GM12878 (cell line): ENCODE results near the gene OVCA2. TPM values are rescaled to one million over a fixed set of nuclear protein-coding genes. Genes with fewer than 3 reads are reported as not detected.

Source experiments
- ATAC-seq: fragments of 200-7000 bp; cut with Tn5 transposase; 3 replicates; pipeline ENCODE4 v1.9.1; 2020; ENCODE audit warnings: mild to moderate bottlenecking, moderate library complexity
- BruUV-seq: library from RNA; stranded (reverse); fragments of 400-500 nt; replicated peaks from 2 replicates; lab custom pipeline; 2021; lab: Mats Ljungman, UMichigan
- CTCF ChIA-PET: fragments of 300-600 bp; sonication (Branson Sonifier 250); formaldehyde crosslinking; extraction: SDS; loops from one replicate; lab custom pipeline; 2021; ENCODE audit warnings: inconsistent platforms; lab: Yijun Ruan, JAX
- POLR2A ChIA-PET: fragments of 350-600 bp; formaldehyde crosslinking; extraction: SDS; loops from one replicate; lab custom pipeline; 2021; ENCODE audit warnings: inconsistent platforms; lab: Charles Lee
- RAD21 ChIA-PET: fragments of 300-600 bp; sonication (Branson Sonifier 250); formaldehyde crosslinking; loops from one replicate; lab custom pipeline; 2023; ENCODE audit warnings: antibody characterized with exemption; ENCODE audit not compliant: unreplicated experiment; lab: Charles Lee
- SMC1A ChIA-PET: fragments of 300-600 bp; sonication (Branson Sonifier 250); formaldehyde crosslinking; loops from one replicate; lab custom pipeline; 2023; ENCODE audit not compliant: unreplicated experiment, uncharacterized antibody; lab: Charles Lee
- DNase-seq: peaks from one replicate; pipeline ENCODE4 v3.0.0-alpha.2; 2011; ENCODE audit warnings: low read depth, low spot score
- FAIRE-seq: peaks from 3 replicates; lab custom pipeline; 2011; peaks lifted over from hg19 to GRCh38; lab: Jason Lieb, UNC
- H2AFZ ChIP-seq: 2 replicates; pipeline ENCODE4 v1.6.0; 2011; ENCODE audit warnings: low read depth, low read length, control low read depth; ENCODE audit not compliant: control insufficient read depth
- H3K27ac ChIP-seq: 2 replicates; pipeline ENCODE4 v1.5.1; 2011; ENCODE audit warnings: control low read depth; ENCODE audit not compliant: control insufficient read depth, insufficient read depth
- H3K27me3 ChIP-seq, 2 experiments: replicated peaks in 1 of 2; 2 replicates each; pipeline versions ENCODE4 v1.6.0 to v1.6.1; 2011; ENCODE audit warnings: low read length in 1 of 2; ENCODE audit not compliant: control insufficient read depth in 2 of 2, insufficient read depth in 2 of 2
- H3K36me3 ChIP-seq, 2 experiments: 2 replicates each; pipeline ENCODE4 v1.5.1; 2011; ENCODE audit warnings: low read length in 1 of 2; ENCODE audit not compliant: control insufficient read depth in 2 of 2, insufficient read depth in 2 of 2
- H3K4me1 ChIP-seq: 2 replicates; pipeline ENCODE4 v1.6.1; 2011; ENCODE audit warnings: mild to moderate bottlenecking, low read length, moderate library complexity, mixed read lengths; ENCODE audit not compliant: control insufficient read depth, insufficient read depth
- H3K4me2 ChIP-seq: 2 replicates; pipeline ENCODE4 v1.6.0; 2011; ENCODE audit warnings: control low read depth; ENCODE audit not compliant: control insufficient read depth, insufficient read depth
- H3K4me3 ChIP-seq: fragments of 200-600 bp; sonication (generic); 2 replicates; pipeline ENCODE4 v1.5.1; 2016
- H3K79me2 ChIP-seq: 2 replicates; pipeline ENCODE4 v1.6.0; 2011; ENCODE audit warnings: low read length; ENCODE audit not compliant: control insufficient read depth, insufficient read depth
- H3K9ac ChIP-seq: 2 replicates; pipeline ENCODE4 v1.8.0; 2011; ENCODE audit warnings: low read length, control low read depth, mixed read lengths; ENCODE audit not compliant: control insufficient read depth, insufficient read depth
- H3K9me3 ChIP-seq: replicated peaks from 3 replicates; pipeline ENCODE4 v1.5.1; 2011; ENCODE audit warnings: mild to moderate bottlenecking, low read length; ENCODE audit not compliant: control insufficient read depth, insufficient read depth
- H4K20me1 ChIP-seq: 2 replicates; pipeline ENCODE4 v1.6.0; 2011; ENCODE audit not compliant: control insufficient read depth, insufficient read depth
- BACH1 ChIP-seq: fragments of 450-650 bp; IDR thresholded peaks from 2 replicates; pipeline ENCODE4 v1.6.1; 2017; ENCODE audit warnings: mild to moderate bottlenecking, borderline replicate concordance
- CBX5 ChIP-seq: sonication (generic); IDR thresholded peaks from 2 replicates; pipeline ENCODE4 v1.6.1; 2016; ENCODE audit warnings: low read depth, moderate library complexity, mild to moderate bottlenecking, inconsistent platforms
- ESRRA ChIP-seq: IDR thresholded peaks from 2 replicates; pipeline ENCODE4 v1.6.1; 2012; ENCODE audit warnings: mild to moderate bottlenecking, low read length, improper control_type of control experiment
- HCFC1 ChIP-seq: fragments of 150-350 bp; IDR thresholded peaks from 2 replicates; pipeline ENCODE4 v1.6.1; 2014; ENCODE audit warnings: low read length
- IKZF1 ChIP-seq: fragments of 450-650 bp; conservative IDR thresholded peaks from 2 replicates; pipeline ENCODE4 v1.6.1; 2017; ENCODE audit warnings: antibody characterized with exemption, mild to moderate bottlenecking
- MLLT1 ChIP-seq: fragments of 450-650 bp; IDR thresholded peaks from 2 replicates; pipeline ENCODE4 v1.6.1; 2016; ENCODE audit warnings: mild to moderate bottlenecking
- MTA2 ChIP-seq: fragments of 450-650 bp; IDR thresholded peaks from 2 replicates; pipeline ENCODE4 v1.6.1; 2016; ENCODE audit warnings: low read depth, mild to moderate bottlenecking, moderate library complexity
- NFYB ChIP-seq: IDR thresholded peaks from 2 replicates; pipeline ENCODE4 v1.6.1; 2011; ENCODE audit warnings: low read depth, mild to moderate bottlenecking, low read length, improper control_type of control experiment, moderate library complexity; ENCODE audit not compliant: insufficient read depth
- NR2C1 ChIP-seq: fragments of 450-650 bp; IDR thresholded peaks from 2 replicates; pipeline ENCODE4 v1.6.1; 2017; ENCODE audit warnings: antibody characterized with exemption, mild to moderate bottlenecking, moderate library complexity
- NRF1 ChIP-seq: conservative IDR thresholded peaks from 2 replicates; pipeline ENCODE4 v1.6.1; 2011; ENCODE audit warnings: mild to moderate bottlenecking, low read depth, low read length, improper control_type of control experiment
- PAX5 ChIP-seq: IDR thresholded peaks from 2 replicates; pipeline ENCODE4 v1.6.1; 2011; ENCODE audit warnings: low read depth, low read length, borderline replicate concordance
- RFX5 ChIP-seq: IDR thresholded peaks from 2 replicates; pipeline ENCODE4 v1.6.1; 2011; ENCODE audit warnings: low read depth, low read length, improper control_type of control experiment
- SP1 ChIP-seq: IDR thresholded peaks from one replicate; pipeline ENCODE4 v1.6.1; 2011; ENCODE audit warnings: low read depth, low read length
- SREBF2 ChIP-seq: IDR thresholded peaks from 2 replicates; pipeline ENCODE4 v1.6.1; 2012; ENCODE audit warnings: mild to moderate bottlenecking, low read length
- SUZ12 ChIP-seq: fragments of 200-600 bp; sonication (generic); IDR thresholded peaks from one replicate; pipeline ENCODE4 v1.6.1; 2018; ENCODE audit warnings: antibody characterized with exemption, mild to moderate bottlenecking; ENCODE audit not compliant: unreplicated experiment
- TCF7 ChIP-seq: IDR thresholded peaks from 2 replicates; pipeline ENCODE4 v1.6.1; 2014; ENCODE audit warnings: antibody characterized with exemption, borderline replicate concordance
- USF2 ChIP-seq: IDR thresholded peaks from 2 replicates; pipeline ENCODE4 v1.6.1; 2011; ENCODE audit warnings: low read depth, low read length, improper control_type of control experiment, borderline replicate concordance
- ZNF622 ChIP-seq: fragments of 450-650 bp; IDR thresholded peaks from 2 replicates; pipeline ENCODE4 v1.6.1; 2017; ENCODE audit warnings: mild to moderate bottlenecking, inconsistent platforms
- ZZZ3 ChIP-seq: IDR thresholded peaks from 2 replicates; pipeline ENCODE4 v1.6.1; 2011; ENCODE audit warnings: low read depth; ENCODE audit not compliant: control insufficient read depth, insufficient read length
- WGBS: methylation state at CpG from one replicate; pipeline ENCODE4 v1.1.6; 2016; ENCODE audit warnings: low lambda C conversion rate; ENCODE audit not compliant: insufficient replicate concordance, insufficient coverage; ENCODE audit errors: missing lambda C conversion rate; 5-methylcytosine and 5-hydroxymethylcytosine counted together
- in situ Hi-C: fragments of 300-500 bp; cut with MboI; formaldehyde crosslinking; loops from 9 replicates; pipeline ENCODE4 v1.14.3; 2018; ENCODE audit warnings: mixed read lengths
- intact Hi-C: fragments of 100-400 bp; cut with micrococcal nuclease; formaldehyde crosslinking; loops from one replicate; pipeline ENCODE4 v1.14.2; 2022; ENCODE audit not compliant: unreplicated experiment
- polyA plus RNA-seq, 11 experiments: library from polyadenylated mRNA; depleted of rRNA in 4 of 11; unstranded in 6 of 11; stranded (reverse) in 5 of 11; fragments of >200 nt; fragmentation: Nextera tagmentation in 4 of 11; fragmentation: Illumina TruSeq in 1 of 11; extraction: Ambion mirVana in 4 of 11; extraction: Trizol in 1 of 11; gene quantifications; 1 replicate in 1 of 11; 2 replicates in 10 of 11; pipeline versions ENCODE4 v1.2.1 to v1.2.3, GENCODE V29; 2011 to 2016; ENCODE audit warnings: inconsistent platforms in 2 of 11, missing spikeins in 2 of 11, low read depth in 1 of 11
- total RNA-seq, 4 experiments: library from RNA; depleted of rRNA in 3 of 4; stranded (reverse); fragments of >200 nt in 3 of 4; fragmentation: Illumina TruSeq in 1 of 4; extraction: Trizol in 1 of 4; gene quantifications; 2 replicates each; pipeline versions ENCODE4 v1.2.1 to v1.2.3, GENCODE V29; 2013 to 2021
- TF ChIP-seq, protein P1 (sequence below): IDR thresholded peaks from 2 replicates; pipeline ENCODE4 v1.6.1; 2011; ENCODE audit warnings: borderline replicate concordance, low read depth, mild to moderate bottlenecking, moderate library complexity, low read length; ENCODE audit not compliant: insufficient read depth, poor library complexity, severe bottlenecking

Gene OVCA2
- total and polyA plus RNA-seq, 10 of the 15 experiments (the other 5 are each of a cell fraction or from before 2014, with no cell fraction given), result 6.1 to 75.3 (median 40.7) TPM

DNA sequence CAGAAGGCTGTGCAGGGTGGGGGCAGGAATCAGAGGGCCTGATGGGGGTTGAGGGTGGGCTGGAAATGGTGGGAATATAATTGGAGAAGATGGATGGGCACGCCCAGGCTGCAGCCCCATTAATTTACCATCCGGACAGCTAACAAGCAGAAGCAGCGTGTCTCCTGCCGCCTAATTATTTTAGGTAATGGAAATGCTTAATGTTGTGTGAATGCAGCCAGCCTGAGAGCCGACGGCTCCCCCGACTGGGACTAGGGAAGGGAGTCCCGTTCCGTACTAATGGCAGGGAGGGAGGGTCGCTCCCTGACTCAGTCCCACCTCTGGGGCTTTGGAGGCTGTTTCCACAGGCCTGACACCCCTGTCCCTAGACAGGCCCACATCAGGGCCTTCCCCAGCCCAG lies 4.7 kb upstream of the OVCA2 start:
- no peak overlapping the region for H2AFZ ChIP-seq
- no peak for TF ChIP-seq ZNF622
- no peak for TF ChIP-seq NFYB
- no peak for TF ChIP-seq HCFC1
- TF ChIP-seq RFX5, result no peak
- no peak for TF ChIP-seq BACH1
- TF ChIP-seq NR2C1, result no peak
- TF ChIP-seq IKZF1, result no peak
- TF ChIP-seq SUZ12, result no peak
- no peak for TF ChIP-seq MTA2
- TF ChIP-seq ZZZ3, result no peak
- no peak for TF ChIP-seq MLLT1
- no peak for TF ChIP-seq SP1
- no peak for TF ChIP-seq SREBF2
- no peak for TF ChIP-seq NRF1
- no peak for TF ChIP-seq TCF7
- TF ChIP-seq CBX5, result no peak
- TF ChIP-seq USF2, result no peak
- TF ChIP-seq ESRRA, result no peak
- TF ChIP-seq PAX5, result no peak
- TF ChIP-seq, protein P1, sequence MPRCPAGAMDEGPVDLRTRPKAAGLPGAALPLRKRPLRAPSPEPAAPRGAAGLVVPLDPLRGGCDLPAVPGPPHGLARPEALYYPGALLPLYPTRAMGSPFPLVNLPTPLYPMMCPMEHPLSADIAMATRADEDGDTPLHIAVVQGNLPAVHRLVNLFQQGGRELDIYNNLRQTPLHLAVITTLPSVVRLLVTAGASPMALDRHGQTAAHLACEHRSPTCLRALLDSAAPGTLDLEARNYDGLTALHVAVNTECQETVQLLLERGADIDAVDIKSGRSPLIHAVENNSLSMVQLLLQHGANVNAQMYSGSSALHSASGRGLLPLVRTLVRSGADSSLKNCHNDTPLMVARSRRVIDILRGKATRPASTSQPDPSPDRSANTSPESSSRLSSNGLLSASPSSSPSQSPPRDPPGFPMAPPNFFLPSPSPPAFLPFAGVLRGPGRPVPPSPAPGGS, result no peak
- TF ChIP-seq, all 136 proteins: peak for 0
- in situ Hi-C loops (no loop called here), intact Hi-C loops (no loop called here)
- Histone ChIP-seq H3K4me2 (no peak overlapping the region), H3K9ac (no peak overlapping the region), H3K9me3 (no peaks in the 10 kb centered on the region), H4K20me1 (no peaks in the 10 kb centered on the region), H3K79me2 (peaks cover 2% of the 10 kb centered on the region), H3K4me3 (no peak overlapping the region), H3K36me3 (peaks cover 5 to 9% of the 10 kb centered on the region in 2 experiments; a peak in 3 of 4 replicates), H3K27me3 (no peaks in the 10 kb centered on the region), H3K27ac (no peak overlapping the region), H3K4me1 (peaks cover 10% of the 10 kb centered on the region; the same call in 1 of the 2 replicates)
- DNase-seq (no peak), FAIRE-seq (no peak), ATAC-seq (no peak)
- SMC1A ChIA-PET, result no interaction called here
- BruUV-seq, result no TSS peak
- RAD21 ChIA-PET, result no interaction called here
- WGBS, result 95% methylated on average over 10 of the region's 10 CpGs
- CTCF ChIA-PET, result no interaction called here
- POLR2A ChIA-PET, result no interaction called here
